Activated effector memory CD4-positive, alpha-beta T cell treated with anti-CD3 and anti-CD28 coated beads, Interleukin-2, amount 50 U/mL, for 16 hours (primary cell): ENCODE measurements around the gene RECK.
A peak's percentile ranks its signal among the peaks of the same experiment; 100 is the strongest.
"Not testable (repeated sequence)": the region's sequence is repeated elsewhere in the genome, so short reads cannot be mapped to it uniquely, and the experiment has no call there.

Source experiments
- DNase-seq: peaks from one replicate; pipeline ENCODE4 v3.0.0-alpha.2; 2020

The RECK gene

DNA sequence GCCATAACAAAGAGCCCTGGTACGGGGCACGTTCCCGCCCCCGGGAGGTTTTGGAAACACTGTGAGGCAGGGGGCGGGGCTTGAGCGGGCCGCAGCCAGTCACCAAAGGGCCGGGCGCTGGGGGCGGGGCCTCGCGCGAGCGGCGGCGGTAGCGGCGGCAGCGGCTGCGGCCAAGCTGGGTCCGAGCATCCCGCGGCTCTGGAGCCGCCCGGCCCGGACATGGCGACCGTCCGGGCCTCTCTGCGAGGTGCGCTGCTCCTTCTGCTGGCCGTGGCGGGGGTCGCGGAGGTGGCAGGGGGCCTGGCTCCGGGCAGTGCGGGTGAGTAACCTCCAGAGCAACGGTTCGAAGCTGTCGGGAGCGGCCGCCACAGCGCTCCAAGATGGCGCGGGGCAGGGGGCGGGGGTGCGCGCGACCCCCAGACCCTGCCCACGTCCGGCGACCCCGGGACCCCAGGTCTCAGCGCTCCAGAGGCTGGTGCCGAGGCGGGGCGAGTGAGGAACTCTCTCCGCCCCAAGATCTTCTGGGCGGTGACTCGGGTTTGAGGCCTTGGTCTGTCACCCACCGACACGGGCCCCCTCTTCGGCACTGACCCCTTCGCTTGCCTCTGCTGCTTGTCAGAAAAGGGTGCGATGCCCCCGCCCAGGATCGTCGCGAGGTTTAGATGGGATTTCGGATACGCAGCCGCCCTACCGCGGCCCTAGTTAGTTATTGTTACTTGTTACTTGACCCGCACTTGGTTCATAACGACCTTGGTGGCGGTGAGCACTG, at the start of gene RECK:
Gene RECK (plus strand): TSS at position 134 of the 769 bp plus-strand sequence. CDS start 86 bp downstream, at position 220.
- DNase-seq: peak; percentile 95

DNA sequence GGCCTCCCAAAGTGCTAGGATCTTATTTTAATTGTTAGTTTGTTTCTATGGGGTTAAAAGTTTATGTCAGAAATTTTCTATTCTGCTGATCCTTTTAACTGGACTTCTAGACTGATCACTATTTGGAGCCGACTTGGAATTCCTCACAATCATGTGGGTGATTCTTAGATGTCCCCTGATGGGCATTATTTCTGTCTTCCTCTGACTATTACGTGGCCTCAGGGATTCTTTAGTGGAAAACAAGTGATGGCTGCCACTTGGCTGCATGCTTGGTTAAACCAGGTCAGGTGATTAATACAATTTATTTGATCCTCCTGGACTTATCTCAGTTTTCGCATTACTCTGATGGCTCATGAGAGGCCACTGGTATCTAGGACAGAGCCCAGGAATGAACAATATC, 46.6 kb upstream of the RECK start:
- DNase-seq: no peak

DNA sequence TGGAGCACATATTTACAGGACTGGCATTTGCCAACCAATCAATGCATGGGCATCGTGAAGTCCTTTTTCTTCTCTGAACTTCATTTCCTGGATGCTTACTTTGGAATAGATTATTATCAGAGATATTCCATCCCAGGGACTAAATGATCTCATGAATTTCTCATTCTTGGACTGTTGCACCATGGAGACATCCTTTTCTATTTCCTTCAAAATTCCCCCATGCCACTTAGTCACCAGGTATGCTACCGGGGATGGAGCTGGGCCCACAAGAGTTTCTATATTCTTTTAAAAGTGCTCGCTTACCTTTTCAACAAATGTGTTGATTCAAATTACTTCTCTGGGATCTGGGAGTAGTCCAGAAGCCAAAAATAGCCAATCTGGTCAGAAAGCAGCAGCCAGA, 43.6 kb upstream of the RECK start:
- DNase-seq: not testable (repeated sequence)

DNA sequence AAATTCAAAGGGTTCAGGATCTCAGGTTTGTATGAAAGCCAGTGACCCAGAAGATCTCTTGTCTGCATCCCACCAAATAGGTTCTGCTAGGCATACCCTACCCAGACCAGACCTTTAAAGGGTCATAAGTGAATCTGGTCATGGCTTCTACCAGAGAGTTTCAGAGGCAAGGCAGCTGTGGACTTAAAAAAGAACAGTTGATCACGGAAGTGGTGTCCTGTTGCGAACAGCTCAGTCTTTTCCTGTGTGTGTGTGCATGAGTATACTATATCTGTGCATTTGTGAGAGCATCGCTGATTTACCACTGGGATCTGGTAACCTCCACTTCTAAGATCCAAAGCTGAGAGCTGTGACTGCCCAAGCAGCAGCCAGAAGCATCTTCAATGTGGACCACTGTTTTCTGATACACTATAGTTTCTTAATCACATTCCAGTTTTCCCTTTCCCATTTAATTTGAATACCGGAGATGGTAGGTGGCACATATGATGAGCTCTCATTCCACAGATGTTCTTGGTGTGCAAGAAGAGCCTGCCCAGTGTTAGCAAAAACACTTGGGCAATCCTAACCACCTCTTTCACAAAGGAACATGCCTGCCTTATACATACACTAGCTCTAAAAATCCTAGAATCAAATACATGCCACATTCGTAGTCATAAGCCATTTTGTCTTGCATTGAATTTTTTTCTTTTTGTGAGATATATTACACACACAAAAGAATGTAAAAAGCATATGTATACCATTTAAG, 42.6 kb upstream of the RECK start:
- DNase-seq: no peak

GRCh38 chr9:35994959-35995358, 41.8 kb upstream of the RECK start:
- no peak for DNase-seq

DNA sequence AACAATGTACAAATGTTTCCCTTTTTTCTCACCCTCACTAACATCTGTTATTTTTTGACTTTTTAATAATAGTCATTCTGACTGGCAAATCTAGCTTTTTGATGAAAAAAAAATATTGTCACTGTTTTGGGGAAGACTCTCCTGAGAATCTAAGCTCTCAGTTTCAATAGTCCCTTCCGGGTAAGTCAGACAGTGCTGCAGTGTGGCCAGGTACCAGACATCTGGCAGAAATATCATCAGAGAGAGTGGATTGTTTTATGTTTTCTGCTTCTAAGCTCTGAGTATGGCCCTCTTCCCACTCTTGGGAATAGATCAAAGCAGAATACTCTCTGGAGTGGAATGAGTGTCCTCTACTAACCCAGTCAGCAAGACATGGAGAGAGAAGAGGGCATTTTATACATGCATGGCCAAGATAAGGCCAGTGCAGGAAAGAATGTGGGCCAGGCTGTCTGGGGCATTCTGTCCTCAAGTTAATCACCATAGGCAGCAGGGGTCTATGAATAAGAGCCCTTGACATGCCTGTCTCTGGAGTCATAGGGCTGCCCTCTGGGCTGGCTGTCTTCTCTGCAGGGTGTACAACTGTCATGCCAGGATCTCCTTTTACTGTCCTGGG, 40.2 kb upstream of the RECK start:
- DNase-seq: no peak

DNA sequence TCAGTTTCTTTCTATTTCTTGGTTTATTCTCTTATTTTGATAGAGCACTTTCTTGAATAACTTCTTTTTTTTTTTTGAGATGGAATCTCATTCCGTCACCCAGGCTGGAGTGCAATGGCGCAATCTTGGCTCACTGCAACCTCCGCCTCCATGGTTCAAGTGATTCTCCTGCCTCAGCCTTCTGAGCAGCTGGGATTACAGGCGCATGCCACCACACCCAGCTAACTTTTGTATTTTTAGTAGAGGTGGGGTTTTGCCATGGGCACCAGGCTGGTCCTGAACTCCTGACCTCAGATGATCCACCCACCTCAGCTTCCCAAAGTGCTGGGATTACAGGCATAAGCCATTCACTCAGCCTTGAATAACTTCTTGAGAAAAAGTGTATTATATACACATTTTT, 39.7 kb upstream of the RECK start:
- not testable (repeated sequence) for DNase-seq

DNA sequence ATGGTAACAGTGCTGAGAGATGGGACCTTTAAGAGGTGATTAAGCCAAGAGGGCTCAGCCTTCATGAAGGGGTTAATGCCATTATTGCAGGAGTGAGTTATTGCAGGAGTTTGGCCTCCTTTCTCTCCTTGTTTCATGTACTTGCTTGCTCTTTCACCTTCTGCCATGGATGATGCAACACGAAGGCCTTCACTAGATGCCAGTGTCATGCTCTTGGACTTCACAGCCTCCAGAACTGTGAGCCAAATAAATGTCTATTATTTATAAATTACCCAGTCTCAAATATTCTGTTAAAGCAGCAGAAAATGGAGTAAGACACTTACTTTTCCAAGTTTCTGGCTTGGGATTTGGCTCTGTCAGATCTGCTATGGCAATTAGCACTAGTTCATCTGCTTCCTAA, 38.4 kb upstream of the RECK start:
- DNase-seq: no peak

GRCh38 chr9:36005891-36006290, 30.8 kb upstream of the RECK start:
- no peak for DNase-seq

- no peak for DNase-seq
Observed at GRCh38 chr9:36006549-36007315, 30.0 kb upstream of the RECK start.

GRCh38 chr9:36007316-36007708, 29.4 kb upstream of the RECK start:
- DNase-seq: no peak

DNA sequence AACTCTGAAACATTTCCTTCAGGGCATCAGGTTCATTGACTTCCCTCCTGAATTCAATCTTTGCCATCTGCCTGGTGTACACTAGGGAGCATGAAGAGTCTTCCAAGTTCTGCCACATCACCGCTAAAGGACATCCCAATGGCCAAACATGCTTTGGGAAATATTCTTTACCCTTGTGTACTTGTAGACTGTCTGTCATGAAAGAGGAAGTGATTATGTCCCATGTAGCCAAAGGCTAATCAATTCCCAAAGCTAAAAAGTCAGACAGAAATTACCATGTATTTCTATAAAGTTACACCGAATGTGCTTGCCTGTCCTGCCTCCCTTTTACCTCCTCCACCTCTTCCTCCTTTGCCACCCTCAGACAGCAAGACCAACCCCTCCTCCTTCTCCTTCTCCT, 28.9 kb upstream of the RECK start:
- DNase-seq: no peak

DNA sequence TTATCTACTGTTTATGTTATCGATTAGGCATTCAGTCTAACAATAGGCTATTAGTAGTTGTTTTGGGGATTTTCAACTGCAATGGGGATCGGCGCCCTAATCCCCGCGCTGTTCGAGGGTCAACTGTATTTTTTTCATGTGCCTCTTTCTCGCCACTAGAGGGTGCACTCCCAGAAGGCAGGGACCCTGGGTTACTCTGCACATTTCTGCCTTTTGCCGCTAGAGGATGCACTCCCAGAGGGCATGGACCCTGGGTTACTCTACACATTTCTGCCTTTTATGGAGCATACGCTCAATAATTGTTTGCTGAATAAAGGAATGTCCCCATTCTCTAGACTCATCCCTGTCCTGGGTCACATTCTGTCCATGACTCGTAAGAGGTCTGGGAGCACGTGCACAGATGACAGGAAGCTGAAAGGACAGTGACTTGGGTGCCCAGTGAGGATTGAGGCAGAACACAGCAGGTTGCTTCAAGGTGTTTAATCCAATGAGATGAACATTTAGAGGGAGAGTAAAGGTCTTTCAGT, 27.9 kb upstream of the RECK start:
- peak; percentile 88 for DNase-seq

DNA sequence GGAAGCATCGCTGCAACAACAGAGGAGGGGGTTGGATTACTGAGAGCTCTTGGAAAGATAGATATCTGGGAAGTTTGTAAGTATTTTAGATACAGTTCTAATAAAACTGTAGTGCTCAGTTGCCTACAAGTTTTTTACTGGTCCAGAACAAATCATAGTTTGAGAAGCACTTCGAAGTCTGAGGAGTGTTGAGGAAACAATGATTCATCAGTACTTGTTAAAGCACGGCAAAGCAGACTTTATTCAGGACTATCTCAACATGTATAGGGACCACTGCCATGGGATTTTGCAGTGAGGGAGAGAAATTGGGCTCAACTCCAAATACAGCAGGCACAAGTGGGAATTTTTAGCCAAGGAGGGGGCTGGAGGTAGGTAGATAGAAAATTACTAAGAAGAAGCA, 25.3 kb upstream of the RECK start:
- no peak for DNase-seq

GRCh38 chr9:36017278-36017677, 19.4 kb upstream of the RECK start:
- DNase-seq: no peak

DNA sequence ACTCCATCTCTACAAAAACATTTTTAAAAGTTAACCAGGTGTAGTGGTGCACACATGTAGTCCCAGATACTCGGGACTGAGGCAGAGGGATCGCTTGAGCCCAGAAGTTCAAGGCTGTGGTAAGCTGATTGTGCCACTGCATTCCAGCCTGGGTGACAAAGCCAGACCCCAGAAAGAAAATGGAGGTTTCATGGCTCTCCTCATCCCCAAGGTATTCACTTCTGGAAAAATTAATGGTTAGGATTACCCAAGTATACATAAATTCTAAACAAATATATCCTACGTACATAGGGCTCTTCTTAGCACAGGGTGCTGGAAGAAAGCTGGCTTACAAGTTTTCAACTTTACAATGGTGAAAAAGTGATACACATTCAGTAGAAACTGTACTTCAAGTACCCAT, 18.6 kb upstream of the RECK start:
- no peak for DNase-seq

DNA sequence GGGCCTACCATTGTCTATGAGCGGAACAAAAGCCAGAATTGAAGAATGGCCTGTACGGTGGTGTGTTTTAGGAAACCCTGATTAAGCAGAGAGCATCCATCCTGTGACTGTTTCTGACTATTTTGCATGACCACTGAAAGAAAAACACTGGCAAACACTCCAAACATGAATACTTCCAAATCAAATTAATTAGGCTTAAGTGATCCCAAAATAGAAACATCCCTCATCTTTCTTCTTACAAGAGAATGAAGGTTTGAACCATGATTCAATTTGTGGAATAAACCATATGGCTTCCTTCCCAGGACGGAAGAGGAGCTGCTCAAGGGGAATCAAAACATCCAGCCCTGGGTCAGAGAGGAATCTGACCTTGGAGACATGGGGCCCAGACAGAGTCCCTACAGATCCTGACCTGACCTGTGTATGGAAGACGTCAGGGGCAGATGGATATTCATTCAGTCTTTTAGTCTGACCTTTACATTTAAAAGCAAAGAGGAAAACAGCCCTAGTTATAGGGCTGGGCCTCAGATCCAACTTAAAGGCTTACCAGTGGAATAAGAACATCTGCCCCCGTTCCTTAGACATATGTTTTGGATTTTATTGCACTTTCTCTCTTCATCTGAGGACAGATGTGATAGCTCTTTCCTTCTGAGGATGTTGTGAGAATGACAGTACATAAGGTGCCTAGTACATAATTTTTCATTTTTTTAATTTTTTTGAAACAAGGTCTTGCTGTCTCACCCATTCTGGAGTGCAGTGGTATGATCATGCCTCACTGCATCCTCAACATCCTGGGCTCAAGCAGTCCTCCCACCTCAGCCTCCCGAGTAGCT, 17.6 kb upstream of the RECK start:
- DNase-seq: no peak

DNA sequence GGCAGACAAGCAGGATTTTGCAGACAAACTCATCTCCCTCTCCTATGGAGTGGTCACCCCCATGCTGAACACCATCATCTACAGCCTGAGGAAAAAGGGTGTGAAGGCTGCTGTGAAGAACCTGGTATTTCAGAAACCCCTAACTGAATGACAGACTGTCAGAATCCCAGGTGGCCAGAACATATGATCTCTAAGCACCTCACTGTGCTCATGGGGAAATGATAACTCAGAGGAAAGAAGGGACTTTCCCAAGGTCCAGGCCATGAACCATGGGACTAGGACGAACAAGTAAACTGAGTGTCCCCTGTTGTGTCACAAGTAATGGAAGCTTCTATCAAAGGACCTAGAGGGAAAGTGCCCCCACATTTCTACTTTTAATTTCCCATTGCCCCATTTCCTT, 14.7 kb upstream of the RECK start:
- no peak for DNase-seq

- DNase-seq: peak; percentile 84
Observed at GRCh38 chr9:36023260-36024048, 13.3 kb upstream of the RECK start.

- no peak for DNase-seq
Observed at GRCh38 chr9:36025746-36026145, 11.0 kb upstream of the RECK start.

- no peak for DNase-seq
Observed at GRCh38 chr9:36029202-36029601, 7.5 kb upstream of the RECK start.
